Forelimb muscle (tissue), 1 donor: ENCODE data around the gene C15orf39. TPM values are rescaled to one million over a fixed set of nuclear protein-coding genes. Genes with fewer than 3 reads are reported as not detected.

ENCODE experiments used
- DNase-seq: peaks from one replicate; pipeline ENCODE4 v3.0.0-alpha.2; 2013; ENCODE audit warnings: low read depth
- polyA plus RNA-seq: library from polyadenylated mRNA; unstranded; fragments of 120-200 nt; gene quantifications from one replicate; pipeline ENCODE4 v1.2.1, GENCODE V29; 2013; ENCODE audit not compliant: insufficient read length

The C15orf39 gene
- polyA plus RNA-seq, 1 donor, result 8.0 TPM

- DNase-seq, result no peak
Measured at GRCh38 chr15:75197062-75197630, 4.5 kb upstream of the C15orf39 start.

GRCh38 chr15:75198560-75199356 lies 2.9 kb upstream of the C15orf39 start:
- no peak for DNase-seq

GRCh38 chr15:75199357-75199940 lies 2.2 kb upstream of the C15orf39 start:
- no peak for DNase-seq

- no peak for DNase-seq
Measured at GRCh38 chr15:75200391-75200764, 1.3 kb upstream of the C15orf39 start.

- DNase-seq, result no peak
Measured at GRCh38 chr15:75200765-75201615, 692 bp upstream of the C15orf39 start.

- DNase-seq, result no peak
Measured at GRCh38 chr15:75202251-75203016, 752 bp downstream of the C15orf39 start.

- no peak for DNase-seq
Measured at GRCh38 chr15:75203017-75203907, 1.6 kb downstream of the C15orf39 start.

GRCh38 chr15:75203908-75204263 lies 2.2 kb downstream of the C15orf39 start:
- no peak for DNase-seq

GRCh38 chr15:75204340-75205063 lies 2.8 kb downstream of the C15orf39 start:
- peak; percentile 55 for DNase-seq

- DNase-seq, result no peak
Measured at GRCh38 chr15:75205064-75205395, 3.3 kb downstream of the C15orf39 start.

GRCh38 chr15:75206006-75206405 lies 4.3 kb downstream of the C15orf39 start:
- no peak for DNase-seq

GRCh38 chr15:75206803-75207617 lies 5.3 kb downstream of the C15orf39 start:
- DNase-seq, result no peak

- DNase-seq, result no peak
Measured at GRCh38 chr15:75207618-75208500, 6.2 kb downstream of the C15orf39 start.

GRCh38 chr15:75208501-75209288 lies 7.0 kb downstream of the C15orf39 start:
- no peak for DNase-seq

- DNase-seq, result no peak
Measured at GRCh38 chr15:75209289-75209676, 7.6 kb downstream of the C15orf39 start.

- DNase-seq, result no peak
Measured at GRCh38 chr15:75210811-75211230, 9.1 kb downstream of the C15orf39 start.
